Adrenal gland (tissue), 5 donors: ENCODE results near the gene RPUSD4.

Experiments used
- CTCF ChIP-seq, 6 experiments: fragments of 450-650 bp in 4 of 6; fragments of 200-600 bp in 2 of 6; sonication (generic) in 1 of 6; IDR thresholded peaks; 1 replicate in 5 of 6; 2 replicates in 1 of 6; pipeline versions ENCODE4 v1.5.1 to v1.8.0; 2016 to 2021; ENCODE audit warnings: antibody characterized with exemption in 6 of 6, mild to moderate bottlenecking in 2 of 6, moderate library complexity in 1 of 6
- POLR2A ChIP-seq, 2 donors: fragments of 450-650 bp; IDR thresholded peaks; one replicate each; pipeline ENCODE4 v1.6.1; 2017; ENCODE audit warnings: antibody characterized with exemption in 2 of 2, mild to moderate bottlenecking in 2 of 2, moderate library complexity in 1 of 2
- donor health status: DM: no; HTN: no; CAD: no.

DNA sequence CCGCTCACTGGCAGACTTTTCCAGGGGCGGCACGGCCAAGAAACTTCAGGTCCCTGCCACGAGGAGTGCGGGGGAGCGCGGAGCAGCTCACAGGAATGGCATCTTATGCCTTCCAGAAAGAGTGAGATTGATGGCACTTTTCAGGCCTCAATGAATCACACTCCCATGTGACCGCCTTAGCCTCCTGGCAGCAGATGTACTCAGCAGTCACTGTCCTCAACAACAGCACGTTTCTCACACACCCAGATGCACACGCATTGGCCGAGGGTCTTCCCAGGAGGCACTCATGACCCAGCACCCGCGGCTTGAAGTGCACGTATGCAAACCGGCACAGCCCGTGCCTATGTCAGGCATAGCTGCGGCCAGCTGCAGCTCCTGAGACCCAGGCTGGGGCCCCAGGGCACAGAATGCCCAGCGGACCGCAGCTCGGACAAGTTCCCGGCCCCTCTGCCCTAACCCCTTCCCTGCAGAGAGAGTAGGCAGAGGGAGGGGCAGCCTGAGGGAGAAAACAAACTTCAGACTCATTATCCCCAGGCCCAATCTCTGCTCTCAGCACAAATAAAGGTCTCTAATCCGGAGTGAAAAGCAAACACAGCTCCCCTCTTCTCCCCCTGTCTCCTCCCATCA lies 48.3 kb downstream of the RPUSD4 start:
- TF ChIP-seq CTCF (IDR thresholded peaks at IDR 0.05), result no peak
- no peak for TF ChIP-seq POLR2A (IDR thresholded peaks at IDR 0.05)
